Trophoblast cell (in vitro differentiated cells and primary cell): Measurements from ENCODE around the gene YPEL4.

ENCODE experiments used
- DNase-seq, 2 donors: peaks; one replicate each; pipeline ENCODE4 v3.0.0-alpha.2; 2016
- H2AFZ ChIP-seq: 2 replicates; pipeline ENCODE4 v1.6.1; 2013; ENCODE audit warnings: low read length, moderate library complexity, mild to moderate bottlenecking; ENCODE audit not compliant: insufficient read depth, poor library complexity
- H2AK5ac ChIP-seq: 2 replicates; pipeline ENCODE4 v1.6.1; 2013; ENCODE audit warnings: mild to moderate bottlenecking, low read length
- H2BK120ac ChIP-seq: 2 replicates; pipeline ENCODE4 v1.6.1; 2013; ENCODE audit warnings: low read length, mild to moderate bottlenecking, moderate library complexity; ENCODE audit not compliant: insufficient read depth, poor library complexity
- H2BK12ac ChIP-seq: 2 replicates; pipeline ENCODE4 v1.6.1; 2013; ENCODE audit warnings: mild to moderate bottlenecking, low read length, moderate library complexity
- H2BK5ac ChIP-seq: 2 replicates; pipeline ENCODE4 v1.6.1; 2013; ENCODE audit warnings: low read length, low read depth, moderate library complexity, mild to moderate bottlenecking; ENCODE audit not compliant: poor library complexity
- H3K14ac ChIP-seq: 2 replicates; pipeline ENCODE4 v1.6.1; 2013; ENCODE audit warnings: mild to moderate bottlenecking, low read length
- H3K18ac ChIP-seq: 2 replicates; pipeline ENCODE4 v1.6.1; 2013; ENCODE audit warnings: mild to moderate bottlenecking, low read length
- H3K23ac ChIP-seq: 2 replicates; pipeline ENCODE4 v1.6.1; 2013; ENCODE audit warnings: low read length
- H3K27ac ChIP-seq: 2 replicates; pipeline ENCODE4 v1.5.1; 2013; ENCODE audit warnings: low read depth, mild to moderate bottlenecking, inconsistent platforms, low read length, moderate library complexity
- H3K27me3 ChIP-seq: 2 replicates; pipeline ENCODE4 v1.6.1; 2013; ENCODE audit warnings: inconsistent platforms, mild to moderate bottlenecking, low read length, moderate library complexity; ENCODE audit not compliant: insufficient read depth
- H3K36me3 ChIP-seq, 2 experiments: 1 replicate in 1 of 2; 2 replicates in 1 of 2; pipeline ENCODE4 v1.6.1; 2013; ENCODE audit warnings: low read length in 2 of 2, mild to moderate bottlenecking in 2 of 2, moderate library complexity in 1 of 2; ENCODE audit not compliant: insufficient read depth in 2 of 2, control insufficient read depth in 1 of 2
- H3K4ac ChIP-seq: 2 replicates; pipeline ENCODE4 v1.6.1; 2013; ENCODE audit warnings: low read depth, mild to moderate bottlenecking, low read length, moderate library complexity
- H3K4me1 ChIP-seq, 2 experiments: 1 replicate in 1 of 2; 2 replicates in 1 of 2; pipeline ENCODE4 v1.6.1; 2013; ENCODE audit warnings: low read length in 2 of 2, mild to moderate bottlenecking in 2 of 2, moderate library complexity in 1 of 2; ENCODE audit not compliant: insufficient read depth in 2 of 2, control insufficient read depth in 1 of 2
- H3K4me2 ChIP-seq: 2 replicates; pipeline ENCODE4 v1.6.1; 2013; ENCODE audit warnings: inconsistent platforms, mild to moderate bottlenecking, low read length, moderate library complexity
- H3K4me3 ChIP-seq: 2 replicates; pipeline ENCODE4 v1.5.1; 2013; ENCODE audit warnings: mild to moderate bottlenecking, low read depth, low read length, inconsistent platforms
- H3K79me1 ChIP-seq: one replicate; pipeline ENCODE4 v1.6.1; 2013; ENCODE audit warnings: low read length
- H3K79me2 ChIP-seq: 2 replicates; pipeline ENCODE4 v1.6.1; 2013; ENCODE audit warnings: low read length, mild to moderate bottlenecking; ENCODE audit not compliant: control insufficient read depth, insufficient read depth, poor library complexity
- H3K9ac ChIP-seq: 2 replicates; pipeline ENCODE4 v1.6.1; 2013; ENCODE audit warnings: mild to moderate bottlenecking, low read length
- H3K9me3 ChIP-seq: 2 replicates; pipeline ENCODE4 v1.6.1; 2013; ENCODE audit warnings: low read depth, mild to moderate bottlenecking, control low read depth, inconsistent platforms, low read length; ENCODE audit not compliant: insufficient read depth
- H4K12ac ChIP-seq: 2 replicates; pipeline ENCODE4 v1.6.1; 2013; ENCODE audit warnings: low read depth, mild to moderate bottlenecking, low read length, moderate library complexity
- H4K8ac ChIP-seq: 2 replicates; pipeline ENCODE4 v1.6.1; 2013; ENCODE audit warnings: low read depth, mild to moderate bottlenecking, low read length, moderate library complexity
- H4K91ac ChIP-seq: one replicate; pipeline ENCODE4 v1.6.1; 2013; ENCODE audit warnings: low read depth, mild to moderate bottlenecking, low read length, moderate library complexity
- WGBS: extraction: QIAGEN DNeasy Blood & Tissue Kit; methylation state at CpG from one replicate; pipeline ENCODE4 v1.1.7; 2013; ENCODE audit warnings: missing lambda C conversion rate; ENCODE audit not compliant: insufficient read length, insufficient coverage; ENCODE audit errors: extremely low coverage; 5-methylcytosine and 5-hydroxymethylcytosine counted together

YPEL4 gene

GRCh38 chr11:57630171-57630570 is 19.5 kb downstream of the YPEL4 start:
- Histone ChIP-seq H2AFZ (no peak overlapping the region), H3K36me3 (no peaks in the 10 kb centered on the region), H3K18ac (no peak overlapping the region), H3K9ac (no peak overlapping the region), H4K8ac (no peak overlapping the region), H3K79me1 (no peaks in the 10 kb centered on the region), H4K12ac (no peak overlapping the region), H3K9me3 (no peaks in the 10 kb centered on the region), H3K4me3 (no peak overlapping the region), H3K79me2 (no peaks in the 10 kb centered on the region), H3K4me1 (peaks cover 3 to 4% of the 10 kb centered on the region in 2 experiments), H2AK5ac (no peak overlapping the region), H2BK5ac (no peak overlapping the region), H3K14ac (no peak overlapping the region), H3K23ac (no peak overlapping the region), H4K91ac (no peak overlapping the region), H3K4me2 (no peak overlapping the region), H3K4ac (no peak overlapping the region), H2BK120ac (no peak overlapping the region), H3K27me3 (no peaks in the 10 kb centered on the region), H3K27ac (no peak overlapping the region), H2BK12ac (no peak overlapping the region)
- no CpG with 5 or more reads among the region's 2 CpGs for WGBS
- DNase-seq, result peak in 1 of 2 donors; percentile 53

- no peak overlapping the region for H3K23ac ChIP-seq
- no peaks in the 10 kb centered on the region for H3K79me1 ChIP-seq
- WGBS, result no CpG with 5 or more reads among the region's 1 CpG
- H4K12ac ChIP-seq, result no peak overlapping the region
- no peaks in the 10 kb centered on the region for H3K27me3 ChIP-seq
- H2BK120ac ChIP-seq, result no peak overlapping the region
- no peak overlapping the region for H3K4me3 ChIP-seq
- no peak overlapping the region for H2AK5ac ChIP-seq
- H4K8ac ChIP-seq, result no peak overlapping the region
- no peak overlapping the region for H3K4me2 ChIP-seq
- no peak overlapping the region for H4K91ac ChIP-seq
- H3K9me3 ChIP-seq, result no peaks in the 10 kb centered on the region
- no peak overlapping the region for H3K9ac ChIP-seq
- no peak overlapping the region for H3K18ac ChIP-seq
- no peaks in the 10 kb centered on the region for H3K36me3 ChIP-seq
- H2BK5ac ChIP-seq, result no peak overlapping the region
- DNase-seq, result no peak
- no peak overlapping the region for H2AFZ ChIP-seq
- no peak overlapping the region for H3K4ac ChIP-seq
- peaks cover 5 to 9% of the 10 kb centered on the region in 2 experiments for H3K4me1 ChIP-seq
- H3K27ac ChIP-seq, result no peak overlapping the region
- no peaks in the 10 kb centered on the region for H3K79me2 ChIP-seq
- H3K14ac ChIP-seq, result no peak overlapping the region
- no peak overlapping the region for H2BK12ac ChIP-seq
Observed at GRCh38 chr11:57626895-57627294, 22.8 kb downstream of the YPEL4 start.

- Histone ChIP-seq H3K23ac (no peak overlapping the region), H2BK5ac (no peak overlapping the region), H3K9me3 (no peaks in the 10 kb centered on the region), H2BK12ac (no peak overlapping the region), H3K18ac (no peak overlapping the region), H4K12ac (no peak overlapping the region), H3K27ac (no peak overlapping the region), H3K79me1 (no peaks in the 10 kb centered on the region), H3K36me3 (no peaks in the 10 kb centered on the region), H2AK5ac (no peak overlapping the region), H2AFZ (no peak overlapping the region), H3K4me2 (no peak overlapping the region), H4K91ac (no peak overlapping the region), H3K4ac (no peak overlapping the region), H2BK120ac (no peak overlapping the region), H3K4me3 (no peak overlapping the region), H4K8ac (no peak overlapping the region), H3K4me1 (peaks cover 5 to 9% of the 10 kb centered on the region in 2 experiments), H3K79me2 (no peaks in the 10 kb centered on the region), H3K14ac (no peak overlapping the region), H3K27me3 (no peaks in the 10 kb centered on the region), H3K9ac (no peak overlapping the region)
- DNase-seq, result no peak
- WGBS, result no CpG with 5 or more reads among the region's 2 CpGs
Observed at GRCh38 chr11:57624864-57625263, 24.8 kb downstream of the YPEL4 start.

- Histone ChIP-seq H3K9ac (no peak overlapping the region), H4K8ac (no peak overlapping the region), H4K12ac (no peak overlapping the region), H3K23ac (no peak overlapping the region), H2AFZ (no peak overlapping the region), H2BK12ac (no peak overlapping the region), H3K4me1 (peaks cover 5 to 9% of the 10 kb centered on the region in 2 experiments), H3K18ac (no peak overlapping the region), H3K9me3 (no peaks in the 10 kb centered on the region), H3K4me3 (no peak overlapping the region), H3K27ac (no peak overlapping the region), H3K79me2 (no peaks in the 10 kb centered on the region), H3K4ac (no peak overlapping the region), H2BK120ac (no peak overlapping the region), H2AK5ac (no peak overlapping the region), H3K36me3 (no peaks in the 10 kb centered on the region), H3K4me2 (no peak overlapping the region), H3K27me3 (no peaks in the 10 kb centered on the region), H3K14ac (no peak overlapping the region), H2BK5ac (no peak overlapping the region), H3K79me1 (no peaks in the 10 kb centered on the region), H4K91ac (no peak overlapping the region)
- no CpG with 5 or more reads among the region's 3 CpGs for WGBS
- DNase-seq, result no peak
Observed at GRCh38 chr11:57622263-57622662, 27.4 kb downstream of the YPEL4 start.
